HL-60 (cell line): ENCODE results near the gene ZDHHC21.

Experiments used
- DNase-seq, 2 experiments: peaks; one replicate each; pipeline ENCODE4 v3.0.0-alpha.2; 2010 to 2020; ENCODE audit warnings: low read depth in 1 of 2, low spot score in 1 of 2
- H3K27ac ChIP-seq: fragments of 250-450 bp; sonication (Bioruptor Pico); replicated peaks from 2 replicates; pipeline ENCODE4 v1.5.1; 2020; ENCODE audit warnings: mild to moderate bottlenecking, moderate library complexity
- H3K27me3 ChIP-seq: fragments of 250-450 bp; sonication (Bioruptor Pico); 2 replicates; pipeline ENCODE4 v1.5.1; 2021; ENCODE audit warnings: mild to moderate bottlenecking, moderate library complexity; ENCODE audit not compliant: insufficient read depth, poor library complexity, severe bottlenecking
- H3K4me3 ChIP-seq: replicated peaks from 2 replicates; pipeline ENCODE4 v1.5.1; 2011; ENCODE audit warnings: mild to moderate bottlenecking, control low read depth, low read length; ENCODE audit not compliant: insufficient read depth
- CTCF ChIP-seq: IDR thresholded peaks from one replicate; pipeline ENCODE4 v1.5.1; 2011; ENCODE audit warnings: low read length, control low read depth, inconsistent platforms; ENCODE audit not compliant: insufficient read depth
- GABPA ChIP-seq: IDR thresholded peaks from 2 replicates; pipeline ENCODE4 v1.6.1; 2012; ENCODE audit warnings: low read depth
- POLR2AphosphoS5 ChIP-seq: IDR thresholded peaks from 2 replicates; pipeline ENCODE4 v1.6.1; 2012; ENCODE audit warnings: low read depth
- SPI1 ChIP-seq: IDR thresholded peaks from 2 replicates; pipeline ENCODE4 v1.6.1; 2012; ENCODE audit warnings: low read depth, mild to moderate bottlenecking, borderline replicate concordance
- TF ChIP-seq, protein P1 (sequence below): IDR thresholded peaks from 2 replicates; pipeline ENCODE4 v1.6.1; 2012; ENCODE audit warnings: low read depth; ENCODE audit not compliant: insufficient replicate concordance

ZDHHC21 gene

DNA sequence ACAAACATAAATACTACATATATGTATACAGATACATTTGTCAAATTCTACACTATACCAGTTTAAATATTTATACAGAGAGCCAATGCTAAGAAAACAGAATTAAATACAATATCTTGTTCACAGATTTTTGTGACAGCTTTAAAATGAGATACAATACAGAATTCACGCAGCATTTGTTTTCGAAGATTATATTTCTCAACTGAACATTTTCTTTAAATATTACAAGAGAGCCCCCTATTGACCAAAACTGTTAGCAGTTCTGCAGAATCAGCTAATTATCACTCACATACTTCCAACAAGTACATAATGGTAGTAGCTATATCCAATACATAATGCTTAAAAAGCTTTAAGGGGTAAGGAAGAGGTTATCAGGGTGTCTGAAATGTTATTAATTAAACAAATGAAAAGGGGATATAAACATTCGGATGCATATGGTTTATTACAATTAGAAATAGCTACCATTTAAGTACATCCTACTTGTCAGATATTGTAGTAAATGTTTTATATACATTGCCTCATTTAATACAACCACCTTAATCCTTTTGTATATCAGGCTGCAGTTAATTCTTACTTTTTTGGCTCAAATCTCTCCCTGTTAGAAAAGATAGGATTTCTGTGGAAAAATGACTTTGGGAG, 31.7 kb downstream of the ZDHHC21 start:
- no peaks in the 10 kb centered on the region for H3K27me3 ChIP-seq
- TF ChIP-seq POLR2AphosphoS5 = no peak
- no peak for TF ChIP-seq GABPA
- no peak for TF ChIP-seq CTCF
- TF ChIP-seq SPI1 = no peak
- H3K4me3 ChIP-seq = no peak overlapping the region
- DNase-seq = no peak
- no peak overlapping the region for H3K27ac ChIP-seq

DNA sequence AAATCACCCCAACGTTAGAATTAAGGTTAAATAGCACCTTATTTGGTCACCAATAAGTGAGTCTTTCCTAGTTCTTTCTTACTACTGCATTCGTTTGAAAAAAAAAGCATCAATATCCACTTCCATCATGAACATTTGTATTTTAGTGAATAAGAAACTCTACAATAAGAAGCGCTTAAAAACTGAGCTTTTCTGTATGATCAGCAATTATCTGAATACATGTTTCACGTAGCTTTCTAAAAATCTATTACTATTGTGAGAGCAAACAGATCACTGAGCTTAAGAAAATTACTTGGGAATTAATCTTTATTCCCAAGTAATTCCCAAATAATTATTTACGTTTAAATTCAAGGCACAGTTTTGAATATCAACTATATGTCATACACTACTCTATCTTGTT, 32.5 kb downstream of the ZDHHC21 start:
- DNase-seq = no peak
- Histone ChIP-seq H3K27me3 (no peaks in the 10 kb centered on the region), H3K27ac (no peak overlapping the region), H3K4me3 (no peak overlapping the region)
- no peak for TF ChIP-seq CTCF
- TF ChIP-seq, protein P1, sequence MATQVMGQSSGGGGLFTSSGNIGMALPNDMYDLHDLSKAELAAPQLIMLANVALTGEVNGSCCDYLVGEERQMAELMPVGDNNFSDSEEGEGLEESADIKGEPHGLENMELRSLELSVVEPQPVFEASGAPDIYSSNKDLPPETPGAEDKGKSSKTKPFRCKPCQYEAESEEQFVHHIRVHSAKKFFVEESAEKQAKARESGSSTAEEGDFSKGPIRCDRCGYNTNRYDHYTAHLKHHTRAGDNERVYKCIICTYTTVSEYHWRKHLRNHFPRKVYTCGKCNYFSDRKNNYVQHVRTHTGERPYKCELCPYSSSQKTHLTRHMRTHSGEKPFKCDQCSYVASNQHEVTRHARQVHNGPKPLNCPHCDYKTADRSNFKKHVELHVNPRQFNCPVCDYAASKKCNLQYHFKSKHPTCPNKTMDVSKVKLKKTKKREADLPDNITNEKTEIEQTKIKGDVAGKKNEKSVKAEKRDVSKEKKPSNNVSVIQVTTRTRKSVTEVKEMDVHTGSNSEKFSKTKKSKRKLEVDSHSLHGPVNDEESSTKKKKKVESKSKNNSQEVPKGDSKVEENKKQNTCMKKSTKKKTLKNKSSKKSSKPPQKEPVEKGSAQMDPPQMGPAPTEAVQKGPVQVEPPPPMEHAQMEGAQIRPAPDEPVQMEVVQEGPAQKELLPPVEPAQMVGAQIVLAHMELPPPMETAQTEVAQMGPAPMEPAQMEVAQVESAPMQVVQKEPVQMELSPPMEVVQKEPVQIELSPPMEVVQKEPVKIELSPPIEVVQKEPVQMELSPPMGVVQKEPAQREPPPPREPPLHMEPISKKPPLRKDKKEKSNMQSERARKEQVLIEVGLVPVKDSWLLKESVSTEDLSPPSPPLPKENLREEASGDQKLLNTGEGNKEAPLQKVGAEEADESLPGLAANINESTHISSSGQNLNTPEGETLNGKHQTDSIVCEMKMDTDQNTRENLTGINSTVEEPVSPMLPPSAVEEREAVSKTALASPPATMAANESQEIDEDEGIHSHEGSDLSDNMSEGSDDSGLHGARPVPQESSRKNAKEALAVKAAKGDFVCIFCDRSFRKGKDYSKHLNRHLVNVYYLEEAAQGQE = no peak

DNA sequence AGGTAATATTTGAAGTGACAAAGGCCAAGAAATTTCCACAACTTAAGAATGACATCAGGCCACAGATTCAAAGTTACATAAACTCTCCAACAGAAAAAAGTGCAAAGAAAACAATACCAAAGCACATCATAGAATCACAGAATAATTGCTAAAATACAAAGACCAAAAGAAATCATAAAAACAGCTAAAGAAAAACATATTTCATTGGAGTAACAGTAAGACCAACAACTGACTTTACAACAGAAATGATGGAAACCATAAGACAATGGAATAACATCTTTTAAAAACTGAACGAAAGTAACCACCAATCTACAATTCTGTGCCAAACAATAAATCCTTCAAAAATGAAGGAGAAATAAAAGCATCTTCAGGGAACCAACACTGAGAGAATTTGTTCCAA, 38.3 kb downstream of the ZDHHC21 start:
- H3K27ac ChIP-seq = no peak overlapping the region
- no peak for DNase-seq
- TF ChIP-seq, protein P1 = no peak
- TF ChIP-seq GABPA (no peak), POLR2AphosphoS5 (no peak), SPI1 (no peak), CTCF (no peak)
- no peaks in the 10 kb centered on the region for H3K27me3 ChIP-seq
- H3K4me3 ChIP-seq = no peak overlapping the region

DNA sequence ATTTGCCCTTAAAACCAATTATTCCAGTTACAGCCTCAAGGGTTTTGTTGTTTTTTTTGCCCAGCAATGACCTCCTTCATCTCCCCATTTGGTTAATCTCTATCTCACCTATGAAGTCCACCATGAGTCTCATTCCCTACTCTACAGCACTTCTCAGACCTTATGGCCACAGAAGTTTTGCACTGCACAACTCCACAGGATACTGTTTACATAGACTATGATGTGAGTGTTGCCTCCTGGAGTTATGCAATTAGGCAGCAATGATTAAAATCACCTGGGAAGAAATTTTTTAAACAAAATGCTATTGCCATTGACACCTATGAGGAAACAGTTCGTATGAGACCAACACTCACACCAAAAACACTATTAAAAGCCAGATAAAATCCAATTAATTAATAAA, 39.7 kb downstream of the ZDHHC21 start:
- DNase-seq = no peak
- Histone ChIP-seq H3K27me3 (no peaks in the 10 kb centered on the region), H3K27ac (no peak overlapping the region), H3K4me3 (no peak overlapping the region)
- no peak for TF ChIP-seq POLR2AphosphoS5
